ENCODE results near the gene DUSP7.

Gene DUSP7

DNA sequence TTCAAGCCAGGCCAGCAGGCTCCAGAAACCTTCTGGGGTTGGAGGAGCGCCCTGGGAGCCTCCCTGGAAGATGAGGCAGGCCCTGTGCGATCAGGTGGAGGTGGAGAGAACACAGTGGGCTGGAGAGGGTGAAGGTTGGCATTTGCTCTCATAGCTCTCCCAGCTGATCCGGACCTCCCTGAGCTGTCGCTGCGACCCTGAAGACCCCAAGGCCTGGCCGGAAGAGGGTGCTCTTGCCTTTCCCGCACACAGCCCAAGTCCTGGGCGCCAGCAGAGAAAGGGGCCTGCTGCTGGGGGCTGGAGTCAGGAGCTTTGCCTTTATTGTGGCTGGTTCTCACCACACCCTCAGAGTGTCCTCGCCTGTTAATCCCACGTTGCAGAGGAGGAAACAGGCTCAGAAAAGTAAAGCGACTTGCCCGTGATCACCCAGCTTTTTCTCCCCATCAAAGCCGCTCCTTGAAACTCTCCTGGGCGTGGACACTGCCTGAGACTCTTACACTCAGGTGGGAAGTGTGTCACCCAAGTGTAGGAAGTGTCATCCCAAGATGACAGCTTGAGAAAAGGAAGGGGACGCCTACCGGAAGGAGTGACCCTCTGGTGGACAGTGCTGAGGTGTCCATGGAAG is 52.1 kb downstream of the DUSP7 start:
- DNase-seq, result no peak

DNA sequence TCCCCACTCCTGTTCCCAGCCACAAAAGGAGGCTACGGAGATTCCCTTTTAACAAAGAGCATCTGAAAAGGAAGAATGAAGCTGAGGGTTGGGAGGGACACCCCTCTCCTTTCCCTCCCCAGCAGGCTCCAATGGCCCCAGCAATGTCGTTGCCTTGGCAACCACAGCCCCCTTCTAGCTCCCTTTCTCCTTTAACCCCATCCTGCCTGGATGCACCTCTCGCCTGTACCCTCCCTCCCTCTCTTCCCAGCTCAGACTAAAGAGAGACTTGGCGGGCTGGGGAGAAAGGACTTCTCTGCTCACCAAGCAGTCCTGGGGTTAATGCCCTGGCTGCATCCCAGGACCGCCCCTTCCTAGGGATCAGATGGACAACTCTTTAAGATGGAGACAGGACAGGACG is 53.6 kb downstream of the DUSP7 start:
- DNase-seq, result no peak

DNA sequence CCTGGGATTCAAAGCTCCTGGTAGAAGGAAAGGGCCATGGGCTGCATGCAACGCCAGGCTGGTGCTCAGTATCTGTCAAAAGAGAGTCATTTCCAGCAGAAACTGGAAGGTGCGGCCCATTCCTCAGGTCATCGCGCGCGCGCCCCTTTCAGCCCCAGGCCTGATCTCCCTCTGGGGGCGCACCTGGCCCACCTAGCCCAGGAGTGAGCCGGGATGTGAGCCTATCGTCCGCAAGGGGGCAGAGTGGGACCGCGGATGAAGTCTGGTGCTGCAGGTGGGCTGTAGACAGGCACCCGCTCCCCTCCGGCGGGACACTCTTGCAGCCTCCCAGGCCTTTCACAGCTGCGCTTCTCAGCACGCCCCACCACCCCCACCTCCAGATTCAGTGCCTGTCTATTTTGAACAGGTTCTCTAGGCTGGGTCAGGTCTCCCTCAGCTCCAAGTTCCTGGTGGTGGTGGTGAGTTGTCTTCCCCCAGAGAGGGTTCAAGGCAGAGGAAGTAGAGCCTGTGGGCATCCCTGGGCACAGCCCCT is 54.9 kb downstream of the DUSP7 start:
- DNase-seq, result peak; percentile 47

DNA sequence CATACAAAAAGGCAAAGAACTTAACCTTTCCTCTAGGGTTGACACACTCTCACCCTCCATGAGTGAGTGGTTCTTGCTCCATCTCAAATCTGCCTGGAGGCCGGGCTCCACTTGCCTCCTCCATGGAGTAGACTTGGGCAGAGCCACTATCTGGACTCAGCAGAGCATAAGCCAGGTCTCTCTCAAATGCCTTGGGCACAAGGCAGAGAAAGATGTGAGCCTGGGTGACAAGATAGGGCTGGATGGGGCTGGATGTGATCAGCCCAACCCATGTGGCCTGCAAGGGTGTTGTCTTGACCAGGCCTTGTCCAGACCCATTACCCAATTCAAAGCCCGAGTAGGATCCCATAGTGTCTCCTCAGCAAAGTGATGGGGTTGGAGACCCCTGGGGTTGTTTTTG is 56.5 kb downstream of the DUSP7 start:
- no peak for DNase-seq

Measured in DMS79 treated with DMSO at 0.1 percent for 48 hours (cell line).